Eye (tissue), 1 donor: Measurements from ENCODE around the gene USP14.

Experiments
- DNase-seq: peaks from one replicate; pipeline ENCODE4 v3.0.0-alpha.2; 2015

The USP14 gene

GRCh38 chr18:231563-231962, 73.2 kb downstream of the USP14 start:
- DNase-seq = no peak

GRCh38 chr18:240175-240574, 81.8 kb downstream of the USP14 start:
- DNase-seq = no peak

- no peak for DNase-seq
Measured at GRCh38 chr18:245282-245847, 87.0 kb downstream of the USP14 start.

- DNase-seq = no peak
Measured at GRCh38 chr18:248053-248452, 89.7 kb downstream of the USP14 start.

- DNase-seq = peak; percentile 13
Measured at GRCh38 chr18:250685-251084, 92.3 kb downstream of the USP14 start.

- no peak for DNase-seq
Measured at GRCh38 chr18:251572-251971, 93.2 kb downstream of the USP14 start.

- no peak for DNase-seq
Measured at GRCh38 chr18:253121-253520, 94.8 kb downstream of the USP14 start.

- no peak for DNase-seq
Measured at GRCh38 chr18:255171-255570, 96.8 kb downstream of the USP14 start.

- no peak for DNase-seq
Measured at GRCh38 chr18:260547-260946, 102.2 kb downstream of the USP14 start.

GRCh38 chr18:261398-262073, 103.2 kb downstream of the USP14 start:
- DNase-seq = no peak
